ENCODE results near the gene VDAC1.

VDAC1 gene

DNA sequence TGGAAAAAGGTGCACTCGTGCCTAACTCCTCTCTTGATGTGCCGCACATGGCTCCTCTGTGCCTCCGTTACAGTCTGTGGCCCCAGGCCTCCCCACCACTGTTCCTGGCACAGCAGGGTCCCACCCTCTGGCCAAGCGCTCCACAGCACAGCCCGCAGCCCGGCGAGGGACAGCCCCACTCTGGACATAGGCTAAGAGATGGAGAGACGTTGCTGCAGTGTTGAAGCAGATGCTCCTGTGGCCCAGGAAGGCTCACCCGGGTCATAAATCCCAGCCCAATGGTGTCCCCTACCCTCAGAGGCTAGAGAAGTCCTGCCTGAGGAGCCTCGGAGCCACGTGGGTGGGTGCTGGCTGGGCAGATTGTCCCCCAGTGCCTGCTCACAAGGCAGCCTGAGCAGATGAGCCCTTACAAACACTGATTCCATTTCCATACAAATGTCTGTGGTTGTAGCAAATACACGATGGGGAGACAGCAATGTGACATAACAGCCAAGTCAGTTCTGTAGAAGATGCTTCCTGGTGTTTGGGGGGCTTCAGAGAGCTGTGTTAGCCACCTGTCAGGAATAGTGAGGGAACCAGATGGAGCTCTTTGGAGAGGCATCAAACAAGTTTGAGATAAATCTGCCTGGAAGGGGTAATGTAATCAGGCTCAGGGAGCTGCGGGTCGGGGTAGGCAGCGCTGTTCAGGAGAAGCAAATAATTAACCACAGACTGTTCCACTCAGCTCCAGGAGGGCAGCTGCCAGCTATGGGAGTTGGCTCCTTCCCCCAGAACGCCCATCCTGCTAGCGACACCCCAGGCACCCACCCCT is 78.1 kb downstream of the VDAC1 start:
- no peak for DNase-seq (ENCODE audit: low read depth in 3 of 3)

DNA sequence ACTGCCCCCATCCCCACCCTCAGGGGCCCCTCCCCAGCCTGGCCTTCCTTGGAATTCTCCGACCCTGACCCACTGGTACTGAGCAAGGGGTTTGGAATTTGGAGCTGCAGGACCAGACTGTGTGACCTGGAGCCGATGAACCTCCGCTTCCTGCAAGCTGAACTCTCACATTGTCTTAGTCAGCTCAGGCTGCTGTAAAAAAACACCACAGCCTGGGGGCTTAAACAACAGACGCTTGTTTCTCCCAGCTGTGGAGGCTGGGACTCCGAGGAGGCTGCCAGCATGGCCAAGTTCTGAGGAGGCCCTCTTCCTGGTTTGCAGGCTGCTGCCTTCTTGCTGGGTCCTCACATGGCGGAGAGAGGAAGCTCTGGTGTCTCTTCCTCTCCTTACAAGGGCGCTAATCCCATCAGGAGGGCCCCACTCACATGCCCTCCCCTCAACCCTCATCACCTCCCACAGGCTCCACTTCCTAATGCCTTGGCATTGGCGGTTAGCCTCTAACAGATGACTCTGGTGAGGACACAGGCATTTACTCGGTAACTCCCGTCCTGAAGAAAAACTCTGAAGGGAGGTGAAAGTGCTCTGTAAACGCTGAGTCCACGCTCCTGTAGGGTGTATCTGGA is 78.8 kb downstream of the VDAC1 start:
- no peak for DNase-seq (ENCODE audit: low read depth in 3 of 3)

DNA sequence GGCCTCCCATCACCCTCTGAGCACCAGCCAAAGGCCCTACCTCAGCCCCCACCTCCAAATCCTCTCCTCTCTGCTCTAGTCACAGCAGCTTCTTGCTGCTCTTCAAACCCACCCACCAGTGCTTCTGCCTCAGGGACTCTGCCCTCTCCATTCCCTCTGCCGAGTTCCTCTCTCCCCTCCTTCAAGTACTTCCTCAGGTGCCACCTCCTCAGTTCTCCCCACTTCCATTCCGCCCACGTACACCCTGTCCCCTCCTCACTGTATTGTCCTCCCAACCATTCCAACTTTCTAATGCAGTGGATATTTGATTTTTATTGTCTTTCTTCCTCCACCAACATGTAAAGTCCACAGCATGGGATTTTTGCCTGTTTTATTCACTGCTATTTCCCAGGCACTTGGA is 79.5 kb downstream of the VDAC1 start:
- no peak for DNase-seq (ENCODE audit: low read depth in 3 of 3)

DNA sequence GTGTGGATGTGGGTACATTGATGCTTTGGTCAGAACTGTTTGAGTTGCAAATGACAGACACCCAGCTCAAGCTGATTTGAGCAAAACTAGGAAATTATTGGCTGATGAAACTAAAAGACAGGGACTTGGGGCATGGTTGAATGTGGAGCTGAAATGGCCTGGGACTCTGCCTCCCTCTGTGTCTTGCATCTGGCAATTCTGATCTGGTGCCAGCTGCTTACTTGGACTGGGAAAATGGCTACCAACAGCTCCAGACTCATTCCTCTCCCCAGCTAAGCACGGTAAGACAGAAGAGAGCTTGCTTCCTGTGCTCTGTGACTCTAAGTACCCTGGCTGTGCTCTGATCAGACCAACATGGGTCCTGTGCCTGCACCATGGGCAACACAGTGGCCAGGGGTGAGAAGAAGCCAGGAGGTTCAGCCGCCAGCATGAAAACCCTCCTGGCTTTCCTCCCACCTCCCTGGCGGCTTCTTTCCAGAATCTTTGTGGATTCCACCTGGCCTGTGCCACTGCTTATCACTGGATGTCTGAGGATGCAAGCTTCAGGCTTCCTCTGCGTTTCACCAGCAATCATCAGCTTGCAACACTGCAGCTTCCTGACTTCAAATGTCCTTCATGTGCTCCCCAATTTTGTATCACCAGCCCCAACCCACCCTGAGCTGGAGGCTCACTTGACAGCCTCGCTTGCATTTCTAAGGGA is 80.4 kb downstream of the VDAC1 start:
- DNase-seq (ENCODE audit: low read depth in 3 of 3): no peak

DNA sequence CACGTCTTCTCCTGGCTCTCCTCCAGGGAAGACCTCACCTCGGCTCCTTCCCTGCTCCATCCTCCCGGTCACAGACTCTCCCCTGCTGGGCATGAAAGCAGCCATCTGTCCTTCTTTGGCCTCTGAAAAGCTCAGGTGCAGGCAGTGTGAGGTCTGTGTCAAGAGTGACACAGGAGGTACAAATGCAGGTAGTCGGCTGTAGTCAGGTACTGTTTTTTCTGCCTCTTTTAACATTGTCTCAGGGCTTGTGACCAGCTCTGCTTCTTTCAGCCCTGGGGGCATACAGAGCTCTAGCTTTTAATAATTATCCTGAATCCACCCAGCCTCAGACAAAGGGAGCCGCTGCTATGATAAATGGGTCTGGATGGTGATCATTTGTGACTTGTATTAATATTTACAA is 82.8 kb downstream of the VDAC1 start:
- DNase-seq (ENCODE audit: low read depth in 3 of 3): no peak

All from stimulated activated CD4-positive, alpha-beta T cell treated with anti-CD3 and anti-CD28 coated beads, TNF-alpha, amount 100 ng/mL, for 48 hours (primary cell).